ENCODE results near the gene PCNX2. TPM values are rescaled to one million over a fixed set of nuclear protein-coding genes. Genes with fewer than 3 reads are reported as not detected.

PCNX2 gene
- total and polyA plus RNA-seq, 10 of the 15 experiments (the other 5 are each of a cell fraction or from before 2014, with no cell fraction given), result 2.1 to 16.4 (median 8.1) TPM

DNA sequence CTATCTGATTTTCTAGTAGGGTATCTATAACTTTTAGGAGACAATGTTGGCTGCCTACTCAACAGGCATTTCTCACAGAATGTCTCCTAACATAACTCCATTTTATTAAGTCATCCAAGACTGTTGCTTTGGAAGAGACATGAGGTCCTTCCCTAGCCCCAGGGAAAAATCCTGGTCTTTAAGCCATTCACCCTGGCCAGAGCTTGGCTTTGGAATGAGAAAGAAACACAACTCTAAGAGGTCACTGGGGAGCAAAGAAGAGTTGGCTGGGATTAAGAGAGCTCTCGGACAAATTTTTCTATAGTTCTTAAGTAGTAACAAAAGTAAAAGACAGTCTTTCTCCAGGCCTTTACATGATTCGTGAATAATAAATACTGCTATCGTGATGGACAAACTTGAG, 57.9 kb downstream of the PCNX2 start (continued):
- TF ChIP-seq, protein P1, sequence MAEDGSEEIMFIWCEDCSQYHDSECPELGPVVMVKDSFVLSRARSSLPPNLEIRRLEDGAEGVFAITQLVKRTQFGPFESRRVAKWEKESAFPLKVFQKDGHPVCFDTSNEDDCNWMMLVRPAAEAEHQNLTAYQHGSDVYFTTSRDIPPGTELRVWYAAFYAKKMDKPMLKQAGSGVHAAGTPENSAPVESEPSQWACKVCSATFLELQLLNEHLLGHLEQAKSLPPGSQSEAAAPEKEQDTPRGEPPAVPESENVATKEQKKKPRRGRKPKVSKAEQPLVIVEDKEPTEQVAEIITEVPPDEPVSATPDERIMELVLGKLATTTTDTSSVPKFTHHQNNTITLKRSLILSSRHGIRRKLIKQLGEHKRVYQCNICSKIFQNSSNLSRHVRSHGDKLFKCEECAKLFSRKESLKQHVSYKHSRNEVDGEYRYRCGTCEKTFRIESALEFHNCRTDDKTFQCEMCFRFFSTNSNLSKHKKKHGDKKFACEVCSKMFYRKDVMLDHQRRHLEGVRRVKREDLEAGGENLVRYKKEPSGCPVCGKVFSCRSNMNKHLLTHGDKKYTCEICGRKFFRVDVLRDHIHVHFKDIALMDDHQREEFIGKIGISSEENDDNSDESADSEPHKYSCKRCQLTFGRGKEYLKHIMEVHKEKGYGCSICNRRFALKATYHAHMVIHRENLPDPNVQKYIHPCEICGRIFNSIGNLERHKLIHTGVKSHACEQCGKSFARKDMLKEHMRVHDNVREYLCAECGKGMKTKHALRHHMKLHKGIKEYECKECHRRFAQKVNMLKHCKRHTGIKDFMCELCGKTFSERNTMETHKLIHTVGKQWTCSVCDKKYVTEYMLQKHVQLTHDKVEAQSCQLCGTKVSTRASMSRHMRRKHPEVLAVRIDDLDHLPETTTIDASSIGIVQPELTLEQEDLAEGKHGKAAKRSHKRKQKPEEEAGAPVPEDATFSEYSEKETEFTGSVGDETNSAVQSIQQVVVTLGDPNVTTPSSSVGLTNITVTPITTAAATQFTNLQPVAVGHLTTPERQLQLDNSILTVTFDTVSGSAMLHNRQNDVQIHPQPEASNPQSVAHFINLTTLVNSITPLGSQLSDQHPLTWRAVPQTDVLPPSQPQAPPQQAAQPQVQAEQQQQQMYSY (CRISPR knock-in tag; IDR thresholded peaks at IDR 0.05), result no peak
- TF ChIP-seq TARDBP (IDR thresholded peaks at IDR 0.05; ENCODE audit: borderline replicate concordance) (no peak), PML (IDR thresholded peaks at IDR 0.05; ENCODE audit: low read length) (no peak)
- TF ChIP-seq, protein P2, sequence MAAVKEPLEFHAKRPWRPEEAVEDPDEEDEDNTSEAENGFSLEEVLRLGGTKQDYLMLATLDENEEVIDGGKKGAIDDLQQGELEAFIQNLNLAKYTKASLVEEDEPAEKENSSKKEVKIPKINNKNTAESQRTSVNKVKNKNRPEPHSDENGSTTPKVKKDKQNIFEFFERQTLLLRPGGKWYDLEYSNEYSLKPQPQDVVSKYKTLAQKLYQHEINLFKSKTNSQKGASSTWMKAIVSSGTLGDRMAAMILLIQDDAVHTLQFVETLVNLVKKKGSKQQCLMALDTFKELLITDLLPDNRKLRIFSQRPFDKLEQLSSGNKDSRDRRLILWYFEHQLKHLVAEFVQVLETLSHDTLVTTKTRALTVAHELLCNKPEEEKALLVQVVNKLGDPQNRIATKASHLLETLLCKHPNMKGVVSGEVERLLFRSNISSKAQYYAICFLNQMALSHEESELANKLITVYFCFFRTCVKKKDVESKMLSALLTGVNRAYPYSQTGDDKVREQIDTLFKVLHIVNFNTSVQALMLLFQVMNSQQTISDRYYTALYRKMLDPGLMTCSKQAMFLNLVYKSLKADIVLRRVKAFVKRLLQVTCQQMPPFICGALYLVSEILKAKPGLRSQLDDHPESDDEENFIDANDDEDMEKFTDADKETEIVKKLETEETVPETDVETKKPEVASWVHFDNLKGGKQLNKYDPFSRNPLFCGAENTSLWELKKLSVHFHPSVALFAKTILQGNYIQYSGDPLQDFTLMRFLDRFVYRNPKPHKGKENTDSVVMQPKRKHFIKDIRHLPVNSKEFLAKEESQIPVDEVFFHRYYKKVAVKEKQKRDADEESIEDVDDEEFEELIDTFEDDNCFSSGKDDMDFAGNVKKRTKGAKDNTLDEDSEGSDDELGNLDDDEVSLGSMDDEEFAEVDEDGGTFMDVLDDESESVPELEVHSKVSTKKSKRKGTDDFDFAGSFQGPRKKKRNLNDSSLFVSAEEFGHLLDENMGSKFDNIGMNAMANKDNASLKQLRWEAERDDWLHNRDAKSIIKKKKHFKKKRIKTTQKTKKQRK (IDR thresholded peaks at IDR 0.05; ENCODE audit: low read depth, low read length), result no peak

DNA sequence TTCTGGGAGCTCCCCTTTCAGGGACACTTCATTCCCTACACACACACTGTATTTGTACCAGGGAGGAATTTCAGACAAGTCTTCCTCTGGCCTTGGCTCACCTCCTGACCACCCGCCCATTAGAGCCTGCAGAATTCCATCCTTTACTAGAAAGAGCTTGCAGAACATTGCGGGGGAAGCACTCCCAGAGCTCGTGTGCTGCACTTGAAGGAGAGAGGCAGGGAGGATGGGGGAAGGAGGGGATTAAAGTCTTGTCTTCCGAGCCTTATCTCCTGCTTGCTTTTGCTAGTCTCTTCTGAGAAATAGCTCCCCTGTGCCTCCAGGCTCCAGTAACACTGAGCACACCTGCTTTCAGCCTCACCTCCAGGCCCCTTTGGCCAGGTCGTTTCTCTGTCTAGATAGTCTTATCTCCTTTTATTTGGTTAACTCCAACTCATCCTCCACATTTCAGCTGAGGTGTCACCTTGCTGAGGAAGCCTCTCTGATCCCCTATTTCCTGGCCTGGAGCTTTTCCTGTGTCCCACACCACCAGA, 62.0 kb downstream of the PCNX2 start:
- ChIA-PET POLR2A (no interaction called here), CTCF (no interaction called here), SMC1A (ENCODE audit: uncharacterized antibody, unreplicated experiment) (no interaction called here), RAD21 (ENCODE audit: unreplicated experiment) (interaction anchor here (0.6 kb wide), 1 partner anchor 831 kb away, joined by 3 read pairs; no protein-coding TSS in a partner anchor)
- no peak for TF ChIP-seq CBX5 (IDR thresholded peaks at IDR 0.05; ENCODE audit: low read depth)
- Histone ChIP-seq H3K9ac (ENCODE audit: control insufficient read depth, insufficient read depth, low read length) (no peak overlapping the region), H3K79me2 (ENCODE audit: control insufficient read depth, insufficient read depth, low read length) (no peaks in the 10 kb centered on the region), H3K9me3 (replicated peaks; ENCODE audit: control insufficient read depth, insufficient read depth, low read length) (no peaks in the 10 kb centered on the region), H3K4me2 (ENCODE audit: control insufficient read depth, insufficient read depth) (no peak overlapping the region), H2AFZ (ENCODE audit: control insufficient read depth, low read depth, low read length) (no peak overlapping the region), H3K36me3 (ENCODE audit: control insufficient read depth in 2 of 2, insufficient read depth in 2 of 2, low read length in 1 of 2) (no peaks in the 10 kb centered on the region), H3K4me1 (ENCODE audit: control insufficient read depth, insufficient read depth, low read length) (no peaks in the 10 kb centered on the region), H3K27ac (ENCODE audit: control insufficient read depth, insufficient read depth) (no peak overlapping the region), H3K27me3 (replicated peaks in 1 of 2; ENCODE audit: control insufficient read depth in 2 of 2, insufficient read depth in 2 of 2, low read length in 1 of 2) (no peaks in the 10 kb centered on the region), H3K4me3 (no peak overlapping the region), H4K20me1 (ENCODE audit: control insufficient read depth, insufficient read depth) (no peaks in the 10 kb centered on the region)
- DNase-seq (ENCODE audit: low read depth, low spot score), result no peak
- no TSS peak for BruUV-seq (replicated peaks)
- WGBS (ENCODE audit: insufficient coverage, insufficient replicate concordance, low lambda C conversion rate, missing lambda C conversion rate), result 75% methylated on average over 5 of the region's 5 CpGs
- FAIRE-seq, result no peak
- in situ Hi-C loops (cut with MboI), result loop anchor here (10.0 kb wide), 1 partner anchor 1359 kb away; no protein-coding TSS in a partner anchor
- intact Hi-C loops (cut with micrococcal nuclease; ENCODE audit: unreplicated experiment), result no loop called here
- ATAC-seq, result no peak

All from GM12878 (cell line).